Tibial nerve (tissue), 4 donors: Measurements from ENCODE around the gene GPR108. TPM values are rescaled to one million over a fixed set of nuclear protein-coding genes. Genes with fewer than 3 reads are reported as not detected.
"Not testable (repeated sequence)": the region's sequence is repeated elsewhere in the genome, so short reads cannot be mapped to it uniquely, and the experiment has no call there.

ENCODE experiments used
- DNase-seq, 2 donors: peaks; one replicate each; pipeline ENCODE4 v3.0.0-alpha.2; 2019; ENCODE audit warnings: low spot score in 2 of 2
- H3K27ac ChIP-seq, 4 donors: fragments of 200-600 bp; sonication (generic) in 3 of 4; one replicate each; pipeline ENCODE4 v1.5.1; 2017 to 2019; ENCODE audit warnings: mild to moderate bottlenecking in 1 of 4
- H3K27me3 ChIP-seq, 2 donors: fragments of 200-600 bp; sonication (generic) in 1 of 2; one replicate each; pipeline versions ENCODE4 v1.5.1 to v1.6.0; 2017 to 2019
- H3K36me3 ChIP-seq, 3 donors: fragments of 200-600 bp; sonication (generic); one replicate each; pipeline ENCODE4 v1.5.1; 2018 to 2019
- H3K4me1 ChIP-seq, 4 donors: fragments of 200-600 bp; sonication (generic) in 3 of 4; one replicate each; pipeline ENCODE4 v1.5.1; 2017 to 2019
- H3K4me3 ChIP-seq, 4 donors: fragments of 200-600 bp; sonication (generic) in 3 of 4; one replicate each; pipeline ENCODE4 v1.5.1; 2017 to 2019; ENCODE audit warnings: mild to moderate bottlenecking in 1 of 4, moderate library complexity in 1 of 4
- H3K9me3 ChIP-seq, 4 donors: fragments of 200-600 bp; sonication (generic) in 3 of 4; one replicate each; pipeline ENCODE4 v1.5.1; 2017 to 2019
- EP300 ChIP-seq, 2 donors: sonication (generic); formaldehyde crosslinking; IDR thresholded peaks; one replicate each; pipeline ENCODE4 v1.6.1; 2017; ENCODE audit warnings: antibody characterized with exemption in 2 of 2, mild to moderate bottlenecking in 1 of 2
- POLR2A ChIP-seq, 2 donors: fragments of 450-650 bp; IDR thresholded peaks; one replicate each; pipeline ENCODE4 v1.6.1; 2017; ENCODE audit warnings: antibody characterized with exemption in 2 of 2, mild to moderate bottlenecking in 2 of 2, moderate library complexity in 2 of 2
- WGBS, 2 donors: methylation state at CpG; one replicate each; pipeline ENCODE4 v1.1.5; 2018; 5-methylcytosine and 5-hydroxymethylcytosine counted together
- total RNA-seq, 4 donors: library from RNA; depleted of rRNA; stranded (reverse); fragments of >200 nt; gene quantifications; one replicate each; pipeline ENCODE4 v1.1.0, GENCODE V29; 2016
- TF ChIP-seq, protein P1 (sequence below), 5 experiments: fragments of 200-600 bp in 3 of 5; fragments of 450-650 bp in 2 of 5; sonication (generic) in 3 of 5; IDR thresholded peaks; one replicate each; pipeline ENCODE4 v1.5.1; 2016 to 2019; ENCODE audit warnings: antibody characterized with exemption in 5 of 5, mild to moderate bottlenecking in 3 of 5, moderate library complexity in 2 of 5

Gene GPR108
- total RNA-seq = 10 to 100 TPM; 53.4 to 79.2 (median 65.9) TPM

DNA sequence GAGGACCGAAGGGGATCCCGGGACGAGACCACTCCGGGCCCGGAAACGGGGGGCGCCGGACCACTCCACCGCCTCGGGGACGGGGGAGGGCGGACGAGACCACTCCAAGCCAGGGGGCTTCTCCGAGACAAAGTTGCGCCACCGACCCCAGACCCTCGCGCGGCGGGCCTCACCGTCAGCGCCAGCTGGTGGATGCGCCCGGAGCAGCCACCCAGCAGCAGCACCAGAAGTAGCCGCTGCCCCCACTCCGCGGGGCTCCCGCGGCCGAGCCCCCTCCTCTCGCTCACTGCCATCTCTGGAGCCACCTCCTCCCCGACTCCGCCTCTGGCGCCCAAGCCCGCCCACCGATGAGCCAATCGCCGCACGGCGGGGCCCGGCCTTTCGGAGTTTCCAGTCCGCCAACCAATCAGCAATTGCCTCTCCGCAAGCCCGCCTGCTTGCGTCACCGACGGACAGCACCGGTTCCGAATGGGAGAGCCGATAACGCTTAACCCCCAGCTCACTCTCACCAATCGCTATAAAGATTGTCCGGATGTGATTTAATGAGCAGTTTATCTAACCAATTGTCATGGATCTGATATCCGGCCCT, at the start of gene GPR108:
Gene GPR108 (minus strand): TSS at position 297 of the 589 bp plus-strand sequence. CDS start 4 bp downstream, at position 293.
- Histone ChIP-seq H3K27me3 (no peaks in the 10 kb centered on the region), H3K27ac (peak within 1 kb of the TSS; percentile 92 to 98 (median 98)), H3K4me1 (peaks cover 0 to 50% (median 31%) of the 10 kb centered on the region in 4 donors), H3K9me3 (no peaks in the 10 kb centered on the region), H3K36me3 (peaks cover 0 to 30% (median 0%) of the 10 kb centered on the region in 3 donors), H3K4me3 (peak within 1 kb of the TSS; percentile 66 to 95 (median 80))
- WGBS, 2 donors = 0 to 1% methylated on average over 32 to 52 of the region's 55 CpGs
- TF ChIP-seq POLR2A (IDR thresholded peaks at IDR 0.05) (peak in 1 of 2 donors; percentile 49), EP300 (IDR thresholded peaks at IDR 0.05) (peak in 1 of 2 donors; percentile 73)
- TF ChIP-seq, protein P1, sequence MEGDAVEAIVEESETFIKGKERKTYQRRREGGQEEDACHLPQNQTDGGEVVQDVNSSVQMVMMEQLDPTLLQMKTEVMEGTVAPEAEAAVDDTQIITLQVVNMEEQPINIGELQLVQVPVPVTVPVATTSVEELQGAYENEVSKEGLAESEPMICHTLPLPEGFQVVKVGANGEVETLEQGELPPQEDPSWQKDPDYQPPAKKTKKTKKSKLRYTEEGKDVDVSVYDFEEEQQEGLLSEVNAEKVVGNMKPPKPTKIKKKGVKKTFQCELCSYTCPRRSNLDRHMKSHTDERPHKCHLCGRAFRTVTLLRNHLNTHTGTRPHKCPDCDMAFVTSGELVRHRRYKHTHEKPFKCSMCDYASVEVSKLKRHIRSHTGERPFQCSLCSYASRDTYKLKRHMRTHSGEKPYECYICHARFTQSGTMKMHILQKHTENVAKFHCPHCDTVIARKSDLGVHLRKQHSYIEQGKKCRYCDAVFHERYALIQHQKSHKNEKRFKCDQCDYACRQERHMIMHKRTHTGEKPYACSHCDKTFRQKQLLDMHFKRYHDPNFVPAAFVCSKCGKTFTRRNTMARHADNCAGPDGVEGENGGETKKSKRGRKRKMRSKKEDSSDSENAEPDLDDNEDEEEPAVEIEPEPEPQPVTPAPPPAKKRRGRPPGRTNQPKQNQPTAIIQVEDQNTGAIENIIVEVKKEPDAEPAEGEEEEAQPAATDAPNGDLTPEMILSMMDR (IDR thresholded peaks at IDR 0.05) = peak in 2 of 5 experiments; percentile 41 to 47
- DNase-seq = peak; percentile 75 to 99

DNA sequence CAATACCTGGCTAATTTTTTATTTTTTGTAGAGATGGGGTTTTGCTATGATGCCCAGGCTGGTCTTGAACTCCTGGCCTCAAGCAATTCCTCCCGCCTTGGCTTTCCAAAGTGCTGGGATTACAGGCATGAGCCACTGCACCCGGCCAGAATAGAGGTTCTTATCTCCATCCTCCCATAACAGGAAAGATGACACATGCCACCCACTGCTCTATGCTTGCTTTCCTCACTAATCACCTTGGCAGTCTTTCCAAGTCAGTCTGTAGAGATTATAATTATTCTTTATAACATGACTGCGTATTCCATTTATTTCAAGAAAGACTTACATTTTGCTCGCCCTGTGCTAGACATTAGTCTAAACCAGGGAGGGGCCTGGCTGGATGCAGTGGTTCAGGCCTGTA, 41.8 kb upstream of the GPR108 start:
- TF ChIP-seq, protein P1 (IDR thresholded peaks at IDR 0.05) = no peak
- TF ChIP-seq EP300 (IDR thresholded peaks at IDR 0.05) = no peak
- TF ChIP-seq POLR2A (IDR thresholded peaks at IDR 0.05) = no peak
- H3K4me3 ChIP-seq = no peak overlapping the region
- 75 to 77% methylated on average over 4 of the region's 4 CpGs for WGBS, 2 donors

DNA sequence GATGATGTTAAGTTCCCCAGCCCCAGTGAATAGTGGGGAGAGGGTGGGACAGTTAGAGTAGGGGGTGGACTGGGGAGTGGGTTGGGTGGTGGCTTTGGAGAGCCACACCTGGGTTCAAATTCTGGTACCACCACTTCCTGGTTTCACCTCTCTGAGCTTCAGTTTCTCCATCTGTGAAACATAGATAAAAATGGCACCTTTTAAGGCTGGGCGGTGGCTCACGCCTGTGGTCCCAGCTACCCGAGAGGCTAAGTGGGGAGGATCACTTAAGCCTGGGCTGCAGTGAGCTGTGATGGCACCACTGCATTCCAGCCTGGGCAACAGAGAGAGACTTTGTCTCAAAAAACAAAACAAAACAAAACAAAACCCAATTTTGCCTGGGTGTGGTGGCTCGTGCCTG, 41.0 kb upstream of the GPR108 start:
- peaks cover 0 to 8% (median 0%) of the 10 kb centered on the region in 4 donors for H3K4me1 ChIP-seq
- no peaks in the 10 kb centered on the region for H3K9me3 ChIP-seq
- no peak for TF ChIP-seq EP300 (IDR thresholded peaks at IDR 0.05)
- no peak for TF ChIP-seq POLR2A (IDR thresholded peaks at IDR 0.05)
- TF ChIP-seq, protein P1 (IDR thresholded peaks at IDR 0.05) = no peak
- no peak overlapping the region for H3K27ac ChIP-seq
- no peak for DNase-seq
- no peaks in the 10 kb centered on the region for H3K27me3 ChIP-seq
- H3K36me3 ChIP-seq = no peaks in the 10 kb centered on the region
- WGBS, 2 donors = 69 to 77% methylated on average over 4 of the region's 4 CpGs
- no peak overlapping the region for H3K4me3 ChIP-seq

More for the DNA sequence above, 41.8 kb upstream of the GPR108 start:
- H3K9me3 ChIP-seq = no peaks in the 10 kb centered on the region
- peaks cover 0 to 8% (median 0%) of the 10 kb centered on the region in 4 donors for H3K4me1 ChIP-seq
- no peaks in the 10 kb centered on the region for H3K27me3 ChIP-seq
- DNase-seq = no peak
- no peak overlapping the region for H3K27ac ChIP-seq
- H3K36me3 ChIP-seq = no peaks in the 10 kb centered on the region

DNA sequence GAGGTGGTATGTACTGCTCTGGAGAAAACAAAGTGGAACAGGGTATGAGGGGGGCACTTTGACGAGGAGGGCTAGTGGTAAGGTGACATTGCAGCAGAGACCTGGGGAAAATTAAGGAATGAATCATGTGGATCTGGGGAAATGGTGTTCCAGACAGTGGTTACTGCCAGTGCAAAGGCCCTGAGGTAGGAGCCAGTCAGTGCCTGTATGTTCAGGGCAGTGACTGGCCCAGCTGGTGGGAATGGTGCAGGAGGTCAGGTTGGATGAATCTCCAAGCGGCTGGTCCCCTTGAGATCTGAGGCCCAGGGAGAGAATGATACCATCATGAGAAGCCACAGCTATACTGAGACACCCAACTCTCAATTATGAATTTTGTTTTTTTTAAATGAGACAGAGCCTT, 40.1 kb upstream of the GPR108 start:
- Histone ChIP-seq H3K4me1 (peaks cover 0 to 8% (median 0%) of the 10 kb centered on the region in 4 donors), H3K27ac (no peak overlapping the region), H3K27me3 (peaks cover 0 to under 1% of the 10 kb centered on the region in 2 donors), H3K9me3 (no peaks in the 10 kb centered on the region), H3K4me3 (no peak overlapping the region), H3K36me3 (no peaks in the 10 kb centered on the region)
- WGBS, 2 donors = 70 to 75% methylated on average over 2 of the region's 2 CpGs
- DNase-seq = no peak
- TF ChIP-seq EP300 (IDR thresholded peaks at IDR 0.05) (no peak), POLR2A (IDR thresholded peaks at IDR 0.05) (no peak)
- TF ChIP-seq, protein P1 (IDR thresholded peaks at IDR 0.05) = no peak

DNA sequence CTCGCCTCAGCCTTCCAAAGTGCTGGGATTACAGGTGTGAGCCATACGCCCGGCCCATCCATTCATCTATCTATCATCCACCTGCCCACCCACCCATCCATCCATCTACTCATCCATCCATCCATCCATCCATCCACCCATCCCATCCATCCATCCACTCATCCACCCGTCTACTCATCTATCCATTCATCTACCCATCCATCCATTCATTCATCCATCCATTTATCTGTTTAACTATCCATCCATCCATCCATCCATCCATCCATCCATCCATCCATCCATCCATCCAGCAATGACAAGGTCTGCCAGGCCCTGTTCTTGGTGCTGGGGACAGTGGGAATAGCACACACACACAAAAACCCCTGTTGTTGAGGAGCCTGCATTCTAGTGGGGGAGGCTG, 39.6 kb upstream of the GPR108 start:
- TF ChIP-seq POLR2A (IDR thresholded peaks at IDR 0.05) (no peak), EP300 (IDR thresholded peaks at IDR 0.05) (no peak)
- TF ChIP-seq, protein P1 (IDR thresholded peaks at IDR 0.05) = no peak
- Histone ChIP-seq H3K4me1 (peaks cover 0 to 8% (median 0%) of the 10 kb centered on the region in 4 donors), H3K27ac (no peak overlapping the region), H3K27me3 (peaks cover 0 to 5% of the 10 kb centered on the region in 2 donors), H3K4me3 (no peak overlapping the region), H3K36me3 (no peaks in the 10 kb centered on the region), H3K9me3 (peaks cover 0 to 2% (median 0%) of the 10 kb centered on the region in 4 donors)
- no peak for DNase-seq
- WGBS, 2 donors = 87 to 92% methylated on average over 4 of the region's 4 CpGs

DNA sequence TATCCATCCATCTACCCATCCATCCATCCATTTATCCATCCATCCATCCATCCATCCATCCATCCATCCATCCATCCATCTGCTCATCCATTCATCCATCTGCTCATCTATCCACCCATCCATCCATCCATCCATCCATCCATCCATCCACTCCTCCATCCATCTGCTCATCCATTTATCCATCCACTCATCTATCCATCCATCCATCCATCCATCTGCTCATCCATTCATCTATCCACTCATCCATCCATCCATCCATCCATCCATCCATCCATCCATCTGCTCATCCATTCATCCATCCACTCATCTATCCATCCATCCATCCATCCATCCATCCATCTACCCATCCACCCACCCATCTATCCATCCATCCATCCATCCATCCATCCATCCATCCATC, 38.7 kb upstream of the GPR108 start:
- not testable (repeated sequence) for H3K27me3 ChIP-seq, H3K27ac ChIP-seq, DNase-seq, H3K36me3 ChIP-seq, H3K4me1 ChIP-seq, H3K4me3 ChIP-seq, H3K9me3 ChIP-seq
